Neural crest cell (in vitro differentiated cells): ENCODE data around the gene LRRN3. TPM values are rescaled to one million over a fixed set of nuclear protein-coding genes. Genes with fewer than 3 reads are reported as not detected.

ENCODE experiments used
- DNase-seq: peaks from one replicate; pipeline ENCODE4 v3.0.0; 2021; ENCODE audit warnings: low read depth, mixed read lengths, low spot score
- H3K27ac Mint-ChIP-seq: one replicate; pipeline ENCODE4 v1.8.0; 2021; ENCODE audit warnings: mild to moderate bottlenecking, mixed read lengths; ENCODE audit not compliant: unreplicated experiment
- H3K27me3 Mint-ChIP-seq: 2 replicates; pipeline ENCODE4 v1.8.0; 2021; ENCODE audit warnings: low read depth, mild to moderate bottlenecking, mixed read lengths
- H3K36me3 Mint-ChIP-seq: 2 replicates; pipeline ENCODE4 v1.8.0; 2021; ENCODE audit warnings: low read depth, mild to moderate bottlenecking, mixed read lengths
- H3K4me1 Mint-ChIP-seq: 2 replicates; pipeline ENCODE4 v1.8.0; 2021; ENCODE audit warnings: mixed read lengths
- H3K4me3 Mint-ChIP-seq: one replicate; pipeline ENCODE4 v1.8.0; 2021; ENCODE audit warnings: mild to moderate bottlenecking, mixed read lengths
- H3K9me3 Mint-ChIP-seq: 2 replicates; pipeline ENCODE4 v1.8.0; 2021; ENCODE audit warnings: mixed read lengths
- total RNA-seq: library from RNA; stranded (reverse); gene quantifications from 2 replicates; pipeline ENCODE4 v1.2.1, GENCODE V29; 2021
- TF ChIP-seq, protein P1 (sequence below): fragments of 200-600 bp; sonication (generic); conservative IDR thresholded peaks from 2 replicates; pipeline ENCODE4 v1.5.0; 2021; ENCODE audit warnings: antibody characterized with exemption, mild to moderate bottlenecking

LRRN3 gene
- total RNA-seq, 1 donor from 2014 or later, result 7.1 TPM

DNA sequence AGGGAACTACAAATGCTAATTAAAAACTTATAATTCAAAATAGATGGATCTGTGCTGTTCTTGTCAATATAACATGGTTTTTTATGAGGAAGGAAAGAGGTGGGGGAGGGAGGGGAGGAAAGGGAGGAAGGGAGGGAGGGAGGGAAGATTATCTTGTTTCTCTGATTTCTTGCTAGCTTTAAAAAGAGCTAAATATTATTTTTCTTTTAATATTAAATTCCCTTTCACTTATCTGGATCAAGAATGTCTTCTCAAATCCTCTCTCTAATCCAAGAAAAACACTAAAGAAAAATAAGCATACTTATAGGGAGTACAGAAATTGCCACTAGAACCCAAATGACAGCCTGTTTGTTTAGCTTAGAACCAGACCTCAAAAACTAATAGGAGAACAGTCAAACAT is 55.2 kb downstream of the LRRN3 start:
- Mint-ChIP-seq H3K36me3 (no peaks in the 10 kb centered on the region), H3K4me3 (no peak overlapping the region), H3K4me1 (no peaks in the 10 kb centered on the region), H3K27ac (no peak overlapping the region), H3K27me3 (no peaks in the 10 kb centered on the region), H3K9me3 (no peaks in the 10 kb centered on the region)
- TF ChIP-seq, protein P1, sequence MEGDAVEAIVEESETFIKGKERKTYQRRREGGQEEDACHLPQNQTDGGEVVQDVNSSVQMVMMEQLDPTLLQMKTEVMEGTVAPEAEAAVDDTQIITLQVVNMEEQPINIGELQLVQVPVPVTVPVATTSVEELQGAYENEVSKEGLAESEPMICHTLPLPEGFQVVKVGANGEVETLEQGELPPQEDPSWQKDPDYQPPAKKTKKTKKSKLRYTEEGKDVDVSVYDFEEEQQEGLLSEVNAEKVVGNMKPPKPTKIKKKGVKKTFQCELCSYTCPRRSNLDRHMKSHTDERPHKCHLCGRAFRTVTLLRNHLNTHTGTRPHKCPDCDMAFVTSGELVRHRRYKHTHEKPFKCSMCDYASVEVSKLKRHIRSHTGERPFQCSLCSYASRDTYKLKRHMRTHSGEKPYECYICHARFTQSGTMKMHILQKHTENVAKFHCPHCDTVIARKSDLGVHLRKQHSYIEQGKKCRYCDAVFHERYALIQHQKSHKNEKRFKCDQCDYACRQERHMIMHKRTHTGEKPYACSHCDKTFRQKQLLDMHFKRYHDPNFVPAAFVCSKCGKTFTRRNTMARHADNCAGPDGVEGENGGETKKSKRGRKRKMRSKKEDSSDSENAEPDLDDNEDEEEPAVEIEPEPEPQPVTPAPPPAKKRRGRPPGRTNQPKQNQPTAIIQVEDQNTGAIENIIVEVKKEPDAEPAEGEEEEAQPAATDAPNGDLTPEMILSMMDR, result no peak
- no peak for DNase-seq

GRCh38 chr7:111147708-111148533 is 57.0 kb downstream of the LRRN3 start:
- no peak overlapping the region for H3K4me3 Mint-ChIP-seq
- TF ChIP-seq, protein P1, result no peak

GRCh38 chr7:111150709-111151108 is 59.8 kb downstream of the LRRN3 start:
- Mint-ChIP-seq H3K27ac (no peak overlapping the region), H3K9me3 (no peaks in the 10 kb centered on the region), H3K4me1 (no peaks in the 10 kb centered on the region), H3K27me3 (no peaks in the 10 kb centered on the region), H3K4me3 (no peak overlapping the region), H3K36me3 (no peaks in the 10 kb centered on the region)
- no peak for DNase-seq
- TF ChIP-seq, protein P1, result no peak

More at GRCh38 chr7:111147708-111148533, 57.0 kb downstream of the LRRN3 start:
- DNase-seq, result no peak
- Mint-ChIP-seq H3K9me3 (no peaks in the 10 kb centered on the region), H3K4me1 (no peaks in the 10 kb centered on the region), H3K27ac (no peak overlapping the region), H3K27me3 (no peaks in the 10 kb centered on the region), H3K36me3 (no peaks in the 10 kb centered on the region)

DNA sequence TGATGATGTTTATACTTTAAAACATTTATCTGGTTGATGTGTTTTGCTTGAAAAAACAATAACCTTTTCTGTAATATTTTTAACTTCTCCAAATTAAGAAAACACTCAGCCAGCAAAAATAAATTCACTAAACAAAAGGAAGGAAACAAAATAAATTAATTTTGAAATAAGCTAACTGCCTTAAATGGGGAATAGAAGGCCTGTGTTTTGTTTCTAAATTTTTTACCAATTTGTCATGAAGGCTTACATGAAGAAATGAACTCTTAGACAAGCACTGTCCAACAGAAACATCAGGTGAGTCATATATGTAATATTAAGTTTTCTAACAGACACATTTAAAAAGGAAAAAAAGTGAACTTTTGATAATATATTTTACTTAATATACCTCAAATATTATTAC is 68.5 kb downstream of the LRRN3 start:
- H3K4me1 Mint-ChIP-seq, result no peaks in the 10 kb centered on the region
- peaks cover 3% of the 10 kb centered on the region for H3K9me3 Mint-ChIP-seq
- no peaks in the 10 kb centered on the region for H3K36me3 Mint-ChIP-seq
- no peak overlapping the region for H3K27ac Mint-ChIP-seq
- DNase-seq, result no peak
- TF ChIP-seq, protein P1, result no peak
- H3K27me3 Mint-ChIP-seq, result no peaks in the 10 kb centered on the region
- no peak overlapping the region for H3K4me3 Mint-ChIP-seq

DNA sequence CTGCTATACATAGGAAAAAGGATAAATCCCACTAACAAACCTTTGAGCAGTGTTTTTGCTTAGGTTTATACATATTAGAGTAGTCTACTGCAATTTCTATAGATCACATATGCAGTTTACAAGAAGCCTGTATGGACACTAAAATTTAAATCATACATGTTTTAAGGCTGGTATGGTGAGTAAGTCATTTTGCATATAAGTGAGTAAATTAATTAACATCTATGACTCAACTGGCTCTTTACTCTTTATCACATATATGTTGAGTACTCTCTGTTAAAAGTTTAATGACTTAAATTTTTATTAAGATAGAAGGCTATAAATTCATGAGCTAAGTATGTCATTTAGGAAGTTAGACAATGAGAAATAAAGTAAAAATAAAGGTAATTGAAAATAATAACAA is 69.4 kb downstream of the LRRN3 start:
- Mint-ChIP-seq H3K4me1 (no peaks in the 10 kb centered on the region), H3K36me3 (no peaks in the 10 kb centered on the region), H3K27me3 (no peaks in the 10 kb centered on the region), H3K27ac (no peak overlapping the region), H3K9me3 (peaks cover 3% of the 10 kb centered on the region), H3K4me3 (no peak overlapping the region)
- DNase-seq, result no peak
- TF ChIP-seq, protein P1, result no peak
